Regular cardiac myocyte (primary cell): ENCODE measurements around the gene CNGA3. TPM values are rescaled to one million over a fixed set of nuclear protein-coding genes. Genes with fewer than 3 reads are reported as not detected.

Experiments
- total RNA-seq: library from RNA; depleted of rRNA; stranded (reverse); fragments of >200 nt; gene quantifications from 2 replicates; pipeline ENCODE4 v1.2.3, GENCODE V29; 2014

The CNGA3 gene
- total RNA-seq: not detected in 2 replicates

DNA sequence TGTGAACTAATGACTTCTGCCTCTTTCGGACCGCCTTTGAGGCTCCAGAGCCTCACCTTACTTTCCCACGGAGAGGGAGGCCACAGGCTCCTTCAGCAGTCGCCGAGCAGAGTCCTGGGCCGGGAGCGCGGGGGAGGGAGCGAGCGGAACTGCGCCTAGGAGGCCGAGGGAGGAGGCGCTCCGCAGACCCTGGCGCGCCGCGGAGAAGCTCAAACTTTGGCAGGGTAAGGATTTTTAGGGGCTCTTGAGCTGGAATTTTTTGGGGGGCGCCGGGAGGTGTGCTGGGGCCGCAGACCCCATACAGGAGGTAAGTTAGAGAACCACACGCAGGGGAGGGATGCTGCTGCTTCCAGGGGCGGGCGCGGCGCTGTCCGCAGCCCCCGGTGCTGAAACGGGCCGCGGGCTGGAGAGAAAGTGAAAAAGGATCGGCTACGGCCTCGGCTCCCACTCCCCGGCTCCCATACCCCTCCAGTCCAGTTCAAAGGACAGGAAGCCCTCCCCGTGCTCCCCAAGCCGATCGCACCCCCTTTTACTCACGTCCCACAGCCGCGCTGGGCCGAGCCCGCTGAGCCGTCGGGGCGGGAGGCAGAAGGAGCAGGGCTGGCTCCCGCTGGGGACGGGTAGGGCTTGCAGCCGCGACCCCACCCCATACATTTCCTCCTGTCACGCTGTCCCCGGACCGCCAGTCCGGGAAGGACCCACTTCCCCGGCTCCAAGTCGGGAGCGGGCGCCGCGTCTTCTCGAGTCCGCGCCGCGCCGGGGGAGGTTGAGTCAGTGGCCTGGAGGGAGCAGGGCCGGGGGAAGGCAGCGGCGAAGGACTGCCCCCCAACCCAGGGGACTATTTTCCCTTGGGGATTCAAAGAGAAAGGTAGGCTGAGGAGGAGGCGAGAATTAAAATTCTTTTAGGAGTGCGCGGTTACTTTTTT, at the start of gene CNGA3:
Gene CNGA3 (plus strand): TSS at position 146 of the 926 bp plus-strand sequence. CDS start 23,520 bp downstream, outside the sequence.

DNA sequence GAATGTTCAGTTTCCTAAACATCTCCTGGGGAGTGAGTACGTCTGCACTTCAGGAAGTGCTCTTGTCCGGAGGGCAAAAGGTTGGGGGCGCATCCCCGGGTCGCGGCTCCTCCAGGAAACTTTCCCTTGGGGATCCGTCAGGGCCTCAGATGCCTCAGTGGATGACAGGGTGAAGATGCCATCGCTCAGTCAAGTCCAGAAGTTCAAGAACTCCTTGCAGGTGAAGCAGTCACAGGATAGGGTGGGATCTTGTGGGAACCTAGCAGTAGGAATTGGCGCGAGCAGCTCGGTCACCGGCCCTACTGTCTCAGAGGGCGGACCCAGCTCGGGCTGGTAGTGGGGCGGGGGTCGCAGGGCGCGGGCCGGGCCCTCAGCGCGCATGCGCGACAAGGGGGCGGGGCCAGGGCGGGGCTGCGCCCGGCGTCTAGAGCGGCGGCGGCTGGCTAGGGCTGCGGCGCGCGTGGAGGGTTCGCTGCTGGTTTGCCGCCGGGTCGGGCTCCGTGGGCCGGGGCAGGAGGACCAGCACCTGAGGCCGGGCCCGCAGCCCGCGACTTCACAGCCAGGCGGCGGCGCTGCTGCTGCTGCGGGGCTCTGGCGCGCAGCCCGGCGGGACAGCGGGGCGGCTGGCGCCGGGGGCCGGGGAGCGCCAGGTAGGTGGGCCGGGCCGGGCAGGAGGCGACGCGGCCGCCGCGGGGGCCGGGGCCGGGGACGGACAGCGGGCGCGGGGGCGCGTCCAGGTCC, 98.3 kb downstream of the CNGA3 start, which contains the start of gene INPP4A:
Gene INPP4A (plus strand): TSS at position 423 of the 741 bp plus-strand sequence. CDS start 75,191 bp downstream, outside the sequence.

Other genes starting within 250 kb of the CNGA3 start
- 25.4 and 27.0 TPM in 2 replicates for gene INPP4A, start 98.4 kb downstream of the CNGA3 start, total RNA-seq